ENCODE results near the gene MMP7. TPM values are rescaled to one million over a fixed set of nuclear protein-coding genes. Genes with fewer than 3 reads are reported as not detected.
"Not testable (repeated sequence)": the region's sequence is repeated elsewhere in the genome, so short reads cannot be mapped to it uniquely, and the experiment has no call there.

Gene MMP7
- total RNA-seq, 1 donor from 2014 or later, result not detected

GRCh38 chr11:102522312-102523188 is 8.0 kb downstream of the MMP7 start:
- no peak overlapping the region for H3K9ac ChIP-seq (ENCODE audit: low read depth in 1 of 3, low read length in 3 of 3)
- no peaks in the 10 kb centered on the region for H3K36me3 ChIP-seq (ENCODE audit: control insufficient read depth in 3 of 3, insufficient read depth in 3 of 3, low read length in 3 of 3)
- no peaks in the 10 kb centered on the region for H3K27me3 ChIP-seq (ENCODE audit: control insufficient read depth in 3 of 3, insufficient read depth in 3 of 3, low read length in 3 of 3)
- H3K4me3 ChIP-seq (ENCODE audit: low read length in 3 of 3), result no peak overlapping the region
- no peaks in the 10 kb centered on the region for H3K4me1 ChIP-seq (ENCODE audit: control insufficient read depth in 3 of 3, insufficient read depth in 3 of 3, low read length in 3 of 3)
- H3K27ac ChIP-seq (ENCODE audit: low read depth, low read length), result no peak overlapping the region
- H3K9me3 ChIP-seq (ENCODE audit: control insufficient read depth in 3 of 3, low read length in 3 of 3), result no peaks in the 10 kb centered on the region

- H3K36me3 ChIP-seq (ENCODE audit: control insufficient read depth in 3 of 3, insufficient read depth in 3 of 3, low read length in 3 of 3), result no peaks in the 10 kb centered on the region
- H3K27me3 ChIP-seq (ENCODE audit: control insufficient read depth in 3 of 3, insufficient read depth in 3 of 3, low read length in 3 of 3), result no peaks in the 10 kb centered on the region
- no peaks in the 10 kb centered on the region for H3K4me1 ChIP-seq (ENCODE audit: control insufficient read depth in 3 of 3, insufficient read depth in 3 of 3, low read length in 3 of 3)
- H3K4me3 ChIP-seq (ENCODE audit: low read length in 3 of 3), result no peak overlapping the region
- no peak overlapping the region for H3K27ac ChIP-seq (ENCODE audit: low read depth, low read length)
- H3K9ac ChIP-seq (ENCODE audit: low read depth in 1 of 3, low read length in 3 of 3), result no peak overlapping the region
- no peaks in the 10 kb centered on the region for H3K9me3 ChIP-seq (ENCODE audit: control insufficient read depth in 3 of 3, low read length in 3 of 3)
These were observed 9.4 kb downstream of the MMP7 start for GRCh38 chr11:102521121-102521520.

GRCh38 chr11:102520514-102520913 is 10.0 kb downstream of the MMP7 start:
- Histone ChIP-seq H3K9ac (ENCODE audit: low read depth in 1 of 3, low read length in 3 of 3) (no peak overlapping the region), H3K4me1 (ENCODE audit: control insufficient read depth in 3 of 3, insufficient read depth in 3 of 3, low read length in 3 of 3) (no peaks in the 10 kb centered on the region), H3K27me3 (ENCODE audit: control insufficient read depth in 3 of 3, insufficient read depth in 3 of 3, low read length in 3 of 3) (no peaks in the 10 kb centered on the region), H3K36me3 (ENCODE audit: control insufficient read depth in 3 of 3, insufficient read depth in 3 of 3, low read length in 3 of 3) (no peaks in the 10 kb centered on the region), H3K27ac (ENCODE audit: low read depth, low read length) (no peak overlapping the region), H3K4me3 (ENCODE audit: low read length in 3 of 3) (no peak overlapping the region), H3K9me3 (ENCODE audit: control insufficient read depth in 3 of 3, low read length in 3 of 3) (no peaks in the 10 kb centered on the region)

- Histone ChIP-seq H3K4me3 (ENCODE audit: low read length in 3 of 3) (no peak overlapping the region), H3K9me3 (ENCODE audit: control insufficient read depth in 3 of 3, low read length in 3 of 3) (no peaks in the 10 kb centered on the region), H3K4me1 (ENCODE audit: control insufficient read depth in 3 of 3, insufficient read depth in 3 of 3, low read length in 3 of 3) (no peaks in the 10 kb centered on the region), H3K27me3 (ENCODE audit: control insufficient read depth in 3 of 3, insufficient read depth in 3 of 3, low read length in 3 of 3) (no peaks in the 10 kb centered on the region), H3K36me3 (ENCODE audit: control insufficient read depth in 3 of 3, insufficient read depth in 3 of 3, low read length in 3 of 3) (no peaks in the 10 kb centered on the region), H3K9ac (ENCODE audit: low read depth in 1 of 3, low read length in 3 of 3) (no peak overlapping the region), H3K27ac (ENCODE audit: low read depth, low read length) (no peak overlapping the region)
These were observed 12.1 kb downstream of the MMP7 start for GRCh38 chr11:102518296-102519094.

- Histone ChIP-seq H3K4me1 (ENCODE audit: control insufficient read depth in 3 of 3, insufficient read depth in 3 of 3, low read length in 3 of 3) (no peaks in the 10 kb centered on the region), H3K9me3 (ENCODE audit: control insufficient read depth in 3 of 3, low read length in 3 of 3) (no peaks in the 10 kb centered on the region), H3K9ac (ENCODE audit: low read depth in 1 of 3, low read length in 3 of 3) (no peak overlapping the region), H3K27ac (ENCODE audit: low read depth, low read length) (no peak overlapping the region), H3K4me3 (ENCODE audit: low read length in 3 of 3) (no peak overlapping the region), H3K36me3 (ENCODE audit: control insufficient read depth in 3 of 3, insufficient read depth in 3 of 3, low read length in 3 of 3) (no peaks in the 10 kb centered on the region), H3K27me3 (ENCODE audit: control insufficient read depth in 3 of 3, insufficient read depth in 3 of 3, low read length in 3 of 3) (no peaks in the 10 kb centered on the region)
These were observed 12.9 kb downstream of the MMP7 start for GRCh38 chr11:102517670-102518069.

GRCh38 chr11:102516179-102516578 is 14.4 kb downstream of the MMP7 start:
- H3K36me3 ChIP-seq (ENCODE audit: control insufficient read depth in 3 of 3, insufficient read depth in 3 of 3, low read length in 3 of 3), result no peaks in the 10 kb centered on the region
- no peak overlapping the region for H3K9ac ChIP-seq (ENCODE audit: low read depth in 1 of 3, low read length in 3 of 3)
- no peak overlapping the region for H3K4me3 ChIP-seq (ENCODE audit: low read length in 3 of 3)
- no peak overlapping the region for H3K27ac ChIP-seq (ENCODE audit: low read depth, low read length)
- no peaks in the 10 kb centered on the region for H3K4me1 ChIP-seq (ENCODE audit: control insufficient read depth in 3 of 3, insufficient read depth in 3 of 3, low read length in 3 of 3)
- H3K27me3 ChIP-seq (ENCODE audit: control insufficient read depth in 3 of 3, insufficient read depth in 3 of 3, low read length in 3 of 3), result no peaks in the 10 kb centered on the region
- H3K9me3 ChIP-seq (ENCODE audit: control insufficient read depth in 3 of 3, low read length in 3 of 3), result no peaks in the 10 kb centered on the region

GRCh38 chr11:102513869-102514268 is 16.7 kb downstream of the MMP7 start:
- no peak overlapping the region for H3K27ac ChIP-seq (ENCODE audit: low read depth, low read length)
- H3K9ac ChIP-seq (ENCODE audit: low read depth in 1 of 3, low read length in 3 of 3), result no peak overlapping the region
- no peaks in the 10 kb centered on the region for H3K4me1 ChIP-seq (ENCODE audit: control insufficient read depth in 3 of 3, insufficient read depth in 3 of 3, low read length in 3 of 3)
- H3K27me3 ChIP-seq (ENCODE audit: control insufficient read depth in 3 of 3, insufficient read depth in 3 of 3, low read length in 3 of 3), result no peaks in the 10 kb centered on the region
- no peaks in the 10 kb centered on the region for H3K9me3 ChIP-seq (ENCODE audit: control insufficient read depth in 3 of 3, low read length in 3 of 3)
- no peak overlapping the region for H3K4me3 ChIP-seq (ENCODE audit: low read length in 3 of 3)
- no peaks in the 10 kb centered on the region for H3K36me3 ChIP-seq (ENCODE audit: control insufficient read depth in 3 of 3, insufficient read depth in 3 of 3, low read length in 3 of 3)

GRCh38 chr11:102510439-102511135 is 20.0 kb downstream of the MMP7 start:
- H3K27me3 ChIP-seq (ENCODE audit: control insufficient read depth in 3 of 3, insufficient read depth in 3 of 3, low read length in 3 of 3), result no peaks in the 10 kb centered on the region
- H3K36me3 ChIP-seq (ENCODE audit: control insufficient read depth in 3 of 3, insufficient read depth in 3 of 3, low read length in 3 of 3), result no peaks in the 10 kb centered on the region
- H3K27ac ChIP-seq (ENCODE audit: low read depth, low read length), result no peak overlapping the region
- no peak overlapping the region for H3K4me3 ChIP-seq (ENCODE audit: low read length in 3 of 3)
- no peaks in the 10 kb centered on the region for H3K4me1 ChIP-seq (ENCODE audit: control insufficient read depth in 3 of 3, insufficient read depth in 3 of 3, low read length in 3 of 3)
- no peak overlapping the region for H3K9ac ChIP-seq (ENCODE audit: low read depth in 1 of 3, low read length in 3 of 3)
- H3K9me3 ChIP-seq (ENCODE audit: control insufficient read depth in 3 of 3, low read length in 3 of 3), result no peaks in the 10 kb centered on the region

GRCh38 chr11:102502831-102503230 is 27.7 kb downstream of the MMP7 start:
- H3K36me3 ChIP-seq (ENCODE audit: control insufficient read depth in 3 of 3, insufficient read depth in 3 of 3, low read length in 3 of 3); H3K9me3 ChIP-seq (ENCODE audit: control insufficient read depth in 3 of 3, low read length in 3 of 3); H3K27me3 ChIP-seq (ENCODE audit: control insufficient read depth in 3 of 3, insufficient read depth in 3 of 3, low read length in 3 of 3); H3K4me3 ChIP-seq (ENCODE audit: low read length in 3 of 3); H3K9ac ChIP-seq (ENCODE audit: low read depth in 1 of 3, low read length in 3 of 3); H3K27ac ChIP-seq (ENCODE audit: low read depth, low read length); H3K4me1 ChIP-seq (ENCODE audit: control insufficient read depth in 3 of 3, insufficient read depth in 3 of 3, low read length in 3 of 3): not testable (repeated sequence)

GRCh38 chr11:102500829-102501228 is 29.7 kb downstream of the MMP7 start:
- H3K27me3 ChIP-seq (ENCODE audit: control insufficient read depth in 3 of 3, insufficient read depth in 3 of 3, low read length in 3 of 3), result no peaks in the 10 kb centered on the region
- no peaks in the 10 kb centered on the region for H3K4me1 ChIP-seq (ENCODE audit: control insufficient read depth in 3 of 3, insufficient read depth in 3 of 3, low read length in 3 of 3)
- H3K9me3 ChIP-seq (ENCODE audit: control insufficient read depth in 3 of 3, low read length in 3 of 3), result no peaks in the 10 kb centered on the region
- H3K4me3 ChIP-seq (ENCODE audit: low read length in 3 of 3), result no peak overlapping the region
- H3K36me3 ChIP-seq (ENCODE audit: control insufficient read depth in 3 of 3, insufficient read depth in 3 of 3, low read length in 3 of 3), result no peaks in the 10 kb centered on the region
- no peak overlapping the region for H3K27ac ChIP-seq (ENCODE audit: low read depth, low read length)
- H3K9ac ChIP-seq (ENCODE audit: low read depth in 1 of 3, low read length in 3 of 3), result no peak overlapping the region

Measured in skeletal muscle tissue (tissue), 4 donors.